Measurements from ENCODE around the gene NFKBIB. TPM values are rescaled to one million over a fixed set of nuclear protein-coding genes. Genes with fewer than 3 reads are reported as not detected.
A peak's percentile ranks its signal among the peaks of the same experiment; 100 is the strongest.

Gene NFKBIB
- total RNA-seq, 4 donors from 2014 or later, result 24.1 to 39.4 (median 35.8) TPM

DNA sequence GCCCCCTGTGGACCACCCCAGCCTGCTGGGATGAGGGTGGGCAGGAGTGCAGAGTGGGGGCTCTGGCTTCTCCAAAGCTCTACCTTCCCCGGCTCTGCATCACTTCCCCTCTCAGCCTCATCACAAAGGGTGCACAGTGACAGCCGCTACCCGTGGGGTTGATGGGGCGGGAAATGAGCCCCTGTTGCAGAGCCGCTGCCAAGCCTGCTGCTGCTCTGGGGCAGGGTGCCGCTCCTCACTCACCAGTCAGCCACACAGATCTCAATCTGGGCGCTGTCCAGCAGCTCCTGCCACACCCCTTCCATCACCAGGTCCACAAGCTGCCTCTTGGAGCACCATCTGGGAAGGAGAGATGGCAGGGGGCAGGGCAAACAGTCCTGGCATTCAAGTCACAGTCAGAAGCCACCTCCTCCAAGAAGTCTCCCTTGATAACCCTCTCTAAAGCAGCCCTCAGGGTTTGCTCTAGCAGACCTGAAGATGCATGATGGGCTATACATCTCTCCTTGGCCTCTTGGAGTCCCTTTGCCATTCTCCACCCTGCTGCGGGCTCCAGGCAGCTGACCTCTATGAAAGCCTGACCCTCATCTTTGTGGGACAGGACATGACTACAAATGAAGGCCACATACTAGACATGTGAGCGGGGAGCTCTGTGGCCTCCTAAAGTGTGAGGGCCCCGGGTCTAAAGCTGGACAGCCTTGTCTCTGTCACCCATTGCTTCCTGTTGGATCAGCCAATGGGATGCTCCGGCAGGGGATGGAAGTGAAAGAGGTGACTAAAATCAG is 46.7 kb downstream of the NFKBIB start:
- no peak overlapping the region for H3K4me3 ChIP-seq
- no peak overlapping the region for H3K27ac ChIP-seq (replicated peaks in 1 of 4)
- peaks cover 11 to 13% (median 12%) of the 10 kb centered on the region in 4 donors for H3K4me1 ChIP-seq
- intact Hi-C loops (cut with DNase I), result no loop called here
- 82% methylated on average over 4 of the region's 11 CpGs for WGBS
- H3K9me3 ChIP-seq, result no peaks in the 10 kb centered on the region
- H3K27me3 ChIP-seq, result no peaks in the 10 kb centered on the region
- DNase-seq (ENCODE audit: extremely low spot score), result no peak
- no peak for TF ChIP-seq POLR2AphosphoS5 (IDR thresholded peaks at IDR 0.05)
- TF ChIP-seq, protein P1, sequence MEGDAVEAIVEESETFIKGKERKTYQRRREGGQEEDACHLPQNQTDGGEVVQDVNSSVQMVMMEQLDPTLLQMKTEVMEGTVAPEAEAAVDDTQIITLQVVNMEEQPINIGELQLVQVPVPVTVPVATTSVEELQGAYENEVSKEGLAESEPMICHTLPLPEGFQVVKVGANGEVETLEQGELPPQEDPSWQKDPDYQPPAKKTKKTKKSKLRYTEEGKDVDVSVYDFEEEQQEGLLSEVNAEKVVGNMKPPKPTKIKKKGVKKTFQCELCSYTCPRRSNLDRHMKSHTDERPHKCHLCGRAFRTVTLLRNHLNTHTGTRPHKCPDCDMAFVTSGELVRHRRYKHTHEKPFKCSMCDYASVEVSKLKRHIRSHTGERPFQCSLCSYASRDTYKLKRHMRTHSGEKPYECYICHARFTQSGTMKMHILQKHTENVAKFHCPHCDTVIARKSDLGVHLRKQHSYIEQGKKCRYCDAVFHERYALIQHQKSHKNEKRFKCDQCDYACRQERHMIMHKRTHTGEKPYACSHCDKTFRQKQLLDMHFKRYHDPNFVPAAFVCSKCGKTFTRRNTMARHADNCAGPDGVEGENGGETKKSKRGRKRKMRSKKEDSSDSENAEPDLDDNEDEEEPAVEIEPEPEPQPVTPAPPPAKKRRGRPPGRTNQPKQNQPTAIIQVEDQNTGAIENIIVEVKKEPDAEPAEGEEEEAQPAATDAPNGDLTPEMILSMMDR (IDR thresholded peaks at IDR 0.05), result no peak
- no peak for TF ChIP-seq POLR2A (IDR thresholded peaks at IDR 0.05; ENCODE audit: low read depth)
- no peak for TF ChIP-seq EP300 (IDR thresholded peaks at IDR 0.05)
- peaks cover 0 to 34% (median 8%) of the 10 kb centered on the region in 4 donors for H3K36me3 ChIP-seq

DNA sequence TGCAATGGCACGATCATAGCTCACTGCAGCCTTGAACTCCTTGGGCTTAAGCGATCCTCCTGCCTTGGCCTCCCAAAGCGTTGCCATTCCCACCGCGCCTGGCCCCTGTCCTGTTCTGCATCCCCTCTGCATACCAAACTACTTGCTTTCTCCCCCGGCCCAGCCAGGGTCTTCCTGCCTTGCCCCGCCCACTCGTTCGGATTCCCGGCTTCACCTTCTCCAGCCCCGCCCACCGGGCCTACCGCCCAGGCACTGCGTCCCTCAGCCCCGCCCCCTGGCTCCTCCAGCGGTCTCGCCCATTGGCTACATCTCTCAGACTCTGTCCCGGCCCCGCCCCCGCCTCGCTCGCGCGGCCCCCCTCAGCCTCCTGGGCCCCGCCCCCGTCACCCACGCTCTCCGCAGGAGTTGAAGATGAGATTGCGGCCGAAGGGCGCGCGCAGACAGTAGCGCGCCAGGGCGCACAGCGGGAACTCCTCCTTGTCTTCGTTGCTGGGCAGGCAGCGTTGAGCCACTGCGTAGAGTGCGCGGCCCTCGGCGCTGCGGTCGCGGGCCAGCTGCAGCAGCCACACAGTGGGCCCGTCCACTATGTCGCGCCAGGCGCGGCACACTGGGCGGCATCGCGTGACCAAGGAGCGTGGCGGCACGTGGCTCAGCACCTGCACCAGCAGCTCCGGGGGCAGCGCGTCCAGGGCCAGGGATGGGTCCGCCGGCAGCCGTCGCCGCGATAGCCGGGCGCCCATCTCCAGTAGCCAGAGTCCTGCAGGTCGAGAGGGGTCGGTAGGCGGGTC is 50.0 kb downstream of the NFKBIB start:
- peak; percentile 95 for DNase-seq (ENCODE audit: extremely low spot score)
- intact Hi-C loops (cut with DNase I), result no loop called here
- 24% methylated on average over 16 of the region's 72 CpGs for whole genome bisulfite sequencing
- peaks cover 0 to 40% (median 9%) of the 10 kb centered on the region in 4 donors for H3K36me3 ChIP-seq
- peak overlapping the region; percentile 45 to 57 (median 47) for H3K4me3 ChIP-seq
- H3K27ac ChIP-seq (replicated peaks in 1 of 4), result peak overlapping the region in 1 of 4 donors; percentile 68
- H3K4me1 ChIP-seq, result peaks cover 11 to 13% (median 12%) of the 10 kb centered on the region in 4 donors
- no peaks in the 10 kb centered on the region for H3K27me3 ChIP-seq
- peak; percentile 13 to 18 for TF ChIP-seq POLR2AphosphoS5 (IDR thresholded peaks at IDR 0.05)
- TF ChIP-seq EP300 (IDR thresholded peaks at IDR 0.05), result no peak
- no peak for TF ChIP-seq POLR2A (IDR thresholded peaks at IDR 0.05; ENCODE audit: low read depth)
- H3K9me3 ChIP-seq, result no peaks in the 10 kb centered on the region

DNA sequence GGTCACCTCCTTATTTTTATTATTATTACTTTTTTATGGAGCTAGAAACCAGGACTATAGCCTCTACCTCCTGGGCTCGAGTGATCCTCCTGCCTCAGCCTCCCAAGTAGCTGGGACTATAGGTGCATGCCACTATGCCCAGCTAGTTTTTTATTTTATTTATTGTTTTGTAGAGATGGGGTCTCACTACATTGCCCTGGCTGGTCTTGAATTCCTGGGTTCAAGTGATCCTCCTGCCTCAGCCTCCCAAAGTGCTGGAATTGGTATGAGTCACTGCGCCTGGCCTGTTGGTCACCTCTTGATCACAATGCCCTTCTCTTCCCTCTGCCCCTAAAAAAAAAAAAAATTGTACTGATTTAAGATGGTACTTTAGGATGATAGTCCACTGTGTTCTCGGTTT is 51.4 kb downstream of the NFKBIB start:
- Histone ChIP-seq H3K4me1 (peaks cover 11 to 13% (median 12%) of the 10 kb centered on the region in 4 donors), H3K9me3 (no peaks in the 10 kb centered on the region), H3K36me3 (peaks cover 0 to 34% (median 4%) of the 10 kb centered on the region in 4 donors), H3K27me3 (no peaks in the 10 kb centered on the region), H3K27ac (replicated peaks in 1 of 4) (no peak overlapping the region), H3K4me3 (no peak overlapping the region)
- intact Hi-C loops (cut with DNase I), result no loop called here
- TF ChIP-seq, protein P1 (IDR thresholded peaks at IDR 0.05), result no peak
- TF ChIP-seq EP300 (IDR thresholded peaks at IDR 0.05) (no peak), POLR2A (IDR thresholded peaks at IDR 0.05; ENCODE audit: low read depth) (no peak), POLR2AphosphoS5 (IDR thresholded peaks at IDR 0.05) (no peak)
- 90% methylated on average over 3 of the region's 3 CpGs for WGBS
- no peak for DNase-seq (ENCODE audit: extremely low spot score)

DNA sequence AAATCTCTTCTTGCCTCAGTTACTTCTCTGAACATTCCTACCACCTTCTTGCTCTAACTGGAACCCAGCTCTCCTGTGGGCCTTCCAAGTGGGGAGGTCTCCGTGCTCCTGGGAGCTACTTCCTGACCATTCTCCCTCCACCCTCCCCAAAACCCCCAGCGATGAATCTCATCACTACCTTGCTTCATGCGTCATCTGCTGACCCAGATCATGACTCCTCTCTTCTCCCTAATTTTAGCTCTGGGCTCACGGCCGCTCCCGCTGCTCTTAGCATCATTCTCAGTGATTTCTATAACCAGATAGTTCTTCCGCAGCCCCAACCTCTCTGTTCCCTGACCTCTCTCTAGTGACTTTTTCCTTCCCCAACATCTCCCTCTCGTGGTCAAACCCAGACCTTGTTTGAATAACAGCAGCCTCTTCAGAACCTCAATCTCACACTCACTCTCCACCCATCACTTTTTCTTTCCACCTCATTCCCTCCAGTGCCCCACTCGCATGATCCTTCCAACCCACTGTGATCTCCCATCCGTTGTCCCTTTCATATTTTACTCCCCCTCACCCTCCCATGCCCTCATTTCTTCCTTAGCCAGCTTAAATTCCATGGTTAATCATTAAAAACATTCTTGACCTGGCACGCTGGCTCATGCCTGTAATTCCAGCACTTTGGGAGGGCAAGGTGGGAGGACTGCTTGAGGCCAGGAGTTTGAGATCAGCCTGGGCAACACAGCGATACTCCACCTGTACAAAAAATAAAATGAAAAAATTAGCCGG is 52.8 kb downstream of the NFKBIB start:
- no peak for TF ChIP-seq POLR2AphosphoS5 (IDR thresholded peaks at IDR 0.05)
- TF ChIP-seq, protein P1 (IDR thresholded peaks at IDR 0.05), result no peak
- TF ChIP-seq POLR2A (IDR thresholded peaks at IDR 0.05; ENCODE audit: low read depth), result no peak
- TF ChIP-seq EP300 (IDR thresholded peaks at IDR 0.05), result no peak
- Histone ChIP-seq H3K36me3 (peaks cover 0 to 29% (median 6%) of the 10 kb centered on the region in 4 donors), H3K27me3 (no peaks in the 10 kb centered on the region), H3K4me3 (no peak overlapping the region), H3K4me1 (peaks cover 11 to 13% (median 12%) of the 10 kb centered on the region in 4 donors), H3K9me3 (no peaks in the 10 kb centered on the region), H3K27ac (replicated peaks in 1 of 4) (no peak overlapping the region)
- WGBS, result 85% methylated on average over 13 of the region's 13 CpGs
- intact Hi-C loops (cut with DNase I), result no loop called here
- DNase-seq (ENCODE audit: extremely low spot score), result no peak
